K562 (cell line): ENCODE data around the gene ITSN1. TPM values are rescaled to one million over a fixed set of nuclear protein-coding genes. Genes with fewer than 3 reads are reported as not detected.

Source experiments
- ARID2 ChIP-seq: fragments of 450-650 bp; IDR thresholded peaks from 2 replicates; pipeline ENCODE4 v1.6.1; 2017; ENCODE audit warnings: antibody characterized with exemption, mild to moderate bottlenecking
- CBX1 ChIP-seq: sonication (generic); IDR thresholded peaks from 2 replicates; pipeline ENCODE4 v1.6.1; 2016; ENCODE audit warnings: antibody characterized with exemption, low read depth, mild to moderate bottlenecking
- CTBP1 ChIP-seq: fragments of 450-650 bp; IDR thresholded peaks from 2 replicates; pipeline ENCODE4 v1.6.1; 2016; ENCODE audit warnings: borderline replicate concordance
- EP400 ChIP-seq: fragments of 450-650 bp; IDR thresholded peaks from 2 replicates; pipeline ENCODE4 v1.6.1; 2017; ENCODE audit warnings: antibody characterized with exemption, mild to moderate bottlenecking, moderate library complexity
- SAP30 ChIP-seq: fragments of 200-600 bp; sonication (generic); IDR thresholded peaks from 2 replicates; pipeline ENCODE4 v1.6.1; 2012; ENCODE audit warnings: borderline replicate concordance, low read depth, mild to moderate bottlenecking, moderate library complexity, low read length, control low read depth, inconsistent platforms; ENCODE audit not compliant: insufficient read depth, poor library complexity, severe bottlenecking
- polyA plus RNA-seq, 8 experiments: library from polyadenylated mRNA; depleted of rRNA in 4 of 8; stranded (reverse) in 5 of 8; unstranded in 3 of 8; fragments of >200 nt; fragmentation: Nextera tagmentation in 2 of 8; fragmentation: Illumina TruSeq in 1 of 8; extraction: Ambion mirVana in 2 of 8; extraction: Trizol in 1 of 8; gene quantifications; 2 replicates each; pipeline versions ENCODE4 v1.2.1 to v1.2.3, GENCODE V29; 2011 to 2014; ENCODE audit warnings: inconsistent platforms in 1 of 8, missing spikeins in 1 of 8
- total RNA-seq, 7 experiments: library from RNA; depleted of rRNA in 6 of 7; stranded (reverse); fragments of >200 nt in 6 of 7; fragmentation: Illumina TruSeq in 2 of 7; extraction: Trizol in 2 of 7; gene quantifications; 2 replicates each; pipeline versions ENCODE4 v1.2.1 to v1.2.3, GENCODE V29; 2011 to 2021; ENCODE audit warnings: low replicate concordance in 1 of 7
- TF ChIP-seq, protein P1 (sequence below): sonication (generic); IDR thresholded peaks from 2 replicates; pipeline ENCODE4 v1.6.1; 2016
- TF ChIP-seq, protein P2 (sequence below): fragments of 450-650 bp; IDR thresholded peaks from 2 replicates; pipeline ENCODE4 v1.6.1; 2017; ENCODE audit warnings: antibody characterized with exemption
- TF ChIP-seq, protein P3 (sequence below): sonication (generic); formaldehyde crosslinking; IDR thresholded peaks from 2 replicates; pipeline ENCODE4 v1.8.0; 2022; ENCODE audit warnings: mild to moderate bottlenecking, missing genetic modification reagents
- TF ChIP-seq, protein P4 (sequence below), 2 experiments: fragments of 450-650 bp in 1 of 2; IDR thresholded peaks; 2 replicates each; pipeline ENCODE4 v1.6.1; 2011 to 2017; ENCODE audit warnings: low read depth in 2 of 2, antibody characterized with exemption in 1 of 2, borderline replicate concordance in 1 of 2, low read length in 1 of 2, mild to moderate bottlenecking in 1 of 2, mixed read lengths in 1 of 2; ENCODE audit not compliant: control insufficient read depth in 1 of 2
- TF ChIP-seq, protein P5 (sequence below): IDR thresholded peaks from 3 replicates; pipeline ENCODE4 v1.6.1; 2011; ENCODE audit warnings: borderline replicate concordance, mild to moderate bottlenecking; ENCODE audit not compliant: insufficient read length, insufficient read depth
- TF ChIP-seq, protein P6 (sequence below): sonication (generic); formaldehyde crosslinking; IDR thresholded peaks from 2 replicates; pipeline ENCODE4 v1.5.0; 2020; ENCODE audit warnings: missing genetic modification reagents

Gene ITSN1
- total and polyA plus RNA-seq, 9 of the 15 experiments (the other 6 are each of a cell fraction or from before 2014, with no cell fraction given), result 1.1 to 12.6 (median 4.8) TPM

DNA sequence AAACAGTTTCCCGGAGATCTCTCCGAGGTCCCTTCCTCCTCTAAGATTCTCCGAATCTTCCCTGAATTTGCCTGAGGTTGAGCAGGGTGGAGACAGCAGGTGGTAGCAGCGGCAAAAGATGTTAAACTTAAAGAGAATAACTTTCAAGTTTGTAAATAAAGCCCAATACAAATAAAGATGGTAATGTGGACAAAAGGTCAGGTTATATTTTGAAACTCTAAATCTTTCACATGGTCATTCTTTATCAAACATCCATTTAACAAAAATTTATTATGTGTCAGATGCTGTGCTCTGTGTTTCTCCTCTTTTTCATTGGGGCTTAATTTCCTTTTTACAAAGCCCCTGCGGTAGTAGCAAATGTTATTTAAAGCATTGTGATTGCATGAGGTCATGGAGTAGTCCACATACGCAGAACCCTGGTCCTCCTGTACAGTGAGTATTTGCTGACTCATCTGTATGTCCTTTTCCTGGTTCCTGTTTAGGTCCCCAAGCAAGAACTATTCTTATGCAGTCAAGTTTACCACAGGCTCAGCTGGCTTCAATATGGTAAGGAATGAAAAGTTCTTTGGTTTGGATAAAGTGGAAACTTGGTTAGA is 119.2 kb downstream of the ITSN1 start (continued):
- TF ChIP-seq SAP30, result no peak
- TF ChIP-seq, protein P1, sequence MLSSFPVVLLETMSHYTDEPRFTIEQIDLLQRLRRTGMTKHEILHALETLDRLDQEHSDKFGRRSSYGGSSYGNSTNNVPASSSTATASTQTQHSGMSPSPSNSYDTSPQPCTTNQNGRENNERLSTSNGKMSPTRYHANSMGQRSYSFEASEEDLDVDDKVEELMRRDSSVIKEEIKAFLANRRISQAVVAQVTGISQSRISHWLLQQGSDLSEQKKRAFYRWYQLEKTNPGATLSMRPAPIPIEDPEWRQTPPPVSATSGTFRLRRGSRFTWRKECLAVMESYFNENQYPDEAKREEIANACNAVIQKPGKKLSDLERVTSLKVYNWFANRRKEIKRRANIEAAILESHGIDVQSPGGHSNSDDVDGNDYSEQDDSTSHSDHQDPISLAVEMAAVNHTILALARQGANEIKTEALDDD, result 0 out of 2 replicates have a peak, but pooled peaks have one; percentile 33
- TF ChIP-seq, protein P2, sequence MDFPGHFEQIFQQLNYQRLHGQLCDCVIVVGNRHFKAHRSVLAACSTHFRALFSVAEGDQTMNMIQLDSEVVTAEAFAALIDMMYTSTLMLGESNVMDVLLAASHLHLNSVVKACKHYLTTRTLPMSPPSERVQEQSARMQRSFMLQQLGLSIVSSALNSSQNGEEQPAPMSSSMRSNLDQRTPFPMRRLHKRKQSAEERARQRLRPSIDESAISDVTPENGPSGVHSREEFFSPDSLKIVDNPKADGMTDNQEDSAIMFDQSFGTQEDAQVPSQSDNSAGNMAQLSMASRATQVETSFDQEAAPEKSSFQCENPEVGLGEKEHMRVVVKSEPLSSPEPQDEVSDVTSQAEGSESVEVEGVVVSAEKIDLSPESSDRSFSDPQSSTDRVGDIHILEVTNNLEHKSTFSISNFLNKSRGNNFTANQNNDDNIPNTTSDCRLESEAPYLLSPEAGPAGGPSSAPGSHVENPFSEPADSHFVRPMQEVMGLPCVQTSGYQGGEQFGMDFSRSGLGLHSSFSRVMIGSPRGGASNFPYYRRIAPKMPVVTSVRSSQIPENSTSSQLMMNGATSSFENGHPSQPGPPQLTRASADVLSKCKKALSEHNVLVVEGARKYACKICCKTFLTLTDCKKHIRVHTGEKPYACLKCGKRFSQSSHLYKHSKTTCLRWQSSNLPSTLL, result no peak
- TF ChIP-seq, protein P3, sequence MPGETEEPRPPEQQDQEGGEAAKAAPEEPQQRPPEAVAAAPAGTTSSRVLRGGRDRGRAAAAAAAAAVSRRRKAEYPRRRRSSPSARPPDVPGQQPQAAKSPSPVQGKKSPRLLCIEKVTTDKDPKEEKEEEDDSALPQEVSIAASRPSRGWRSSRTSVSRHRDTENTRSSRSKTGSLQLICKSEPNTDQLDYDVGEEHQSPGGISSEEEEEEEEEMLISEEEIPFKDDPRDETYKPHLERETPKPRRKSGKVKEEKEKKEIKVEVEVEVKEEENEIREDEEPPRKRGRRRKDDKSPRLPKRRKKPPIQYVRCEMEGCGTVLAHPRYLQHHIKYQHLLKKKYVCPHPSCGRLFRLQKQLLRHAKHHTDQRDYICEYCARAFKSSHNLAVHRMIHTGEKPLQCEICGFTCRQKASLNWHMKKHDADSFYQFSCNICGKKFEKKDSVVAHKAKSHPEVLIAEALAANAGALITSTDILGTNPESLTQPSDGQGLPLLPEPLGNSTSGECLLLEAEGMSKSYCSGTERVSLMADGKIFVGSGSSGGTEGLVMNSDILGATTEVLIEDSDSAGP (CRISPR knock-in tag), result no peak
- peak; percentile 76 for TF ChIP-seq EP400
- TF ChIP-seq, protein P4, sequence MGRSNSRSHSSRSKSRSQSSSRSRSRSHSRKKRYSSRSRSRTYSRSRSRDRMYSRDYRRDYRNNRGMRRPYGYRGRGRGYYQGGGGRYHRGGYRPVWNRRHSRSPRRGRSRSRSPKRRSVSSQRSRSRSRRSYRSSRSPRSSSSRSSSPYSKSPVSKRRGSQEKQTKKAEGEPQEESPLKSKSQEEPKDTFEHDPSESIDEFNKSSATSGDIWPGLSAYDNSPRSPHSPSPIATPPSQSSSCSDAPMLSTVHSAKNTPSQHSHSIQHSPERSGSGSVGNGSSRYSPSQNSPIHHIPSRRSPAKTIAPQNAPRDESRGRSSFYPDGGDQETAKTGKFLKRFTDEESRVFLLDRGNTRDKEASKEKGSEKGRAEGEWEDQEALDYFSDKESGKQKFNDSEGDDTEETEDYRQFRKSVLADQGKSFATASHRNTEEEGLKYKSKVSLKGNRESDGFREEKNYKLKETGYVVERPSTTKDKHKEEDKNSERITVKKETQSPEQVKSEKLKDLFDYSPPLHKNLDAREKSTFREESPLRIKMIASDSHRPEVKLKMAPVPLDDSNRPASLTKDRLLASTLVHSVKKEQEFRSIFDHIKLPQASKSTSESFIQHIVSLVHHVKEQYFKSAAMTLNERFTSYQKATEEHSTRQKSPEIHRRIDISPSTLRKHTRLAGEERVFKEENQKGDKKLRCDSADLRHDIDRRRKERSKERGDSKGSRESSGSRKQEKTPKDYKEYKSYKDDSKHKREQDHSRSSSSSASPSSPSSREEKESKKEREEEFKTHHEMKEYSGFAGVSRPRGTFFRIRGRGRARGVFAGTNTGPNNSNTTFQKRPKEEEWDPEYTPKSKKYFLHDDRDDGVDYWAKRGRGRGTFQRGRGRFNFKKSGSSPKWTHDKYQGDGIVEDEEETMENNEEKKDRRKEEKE (IDR thresholded peaks at IDR 0.05; ENCODE audit: borderline replicate concordance in 1 of 2, control insufficient read depth in 1 of 2, low read depth in 2 of 2, low read length in 1 of 2), result no peak
- TF ChIP-seq CBX1, result no peak
- TF ChIP-seq, protein P5, sequence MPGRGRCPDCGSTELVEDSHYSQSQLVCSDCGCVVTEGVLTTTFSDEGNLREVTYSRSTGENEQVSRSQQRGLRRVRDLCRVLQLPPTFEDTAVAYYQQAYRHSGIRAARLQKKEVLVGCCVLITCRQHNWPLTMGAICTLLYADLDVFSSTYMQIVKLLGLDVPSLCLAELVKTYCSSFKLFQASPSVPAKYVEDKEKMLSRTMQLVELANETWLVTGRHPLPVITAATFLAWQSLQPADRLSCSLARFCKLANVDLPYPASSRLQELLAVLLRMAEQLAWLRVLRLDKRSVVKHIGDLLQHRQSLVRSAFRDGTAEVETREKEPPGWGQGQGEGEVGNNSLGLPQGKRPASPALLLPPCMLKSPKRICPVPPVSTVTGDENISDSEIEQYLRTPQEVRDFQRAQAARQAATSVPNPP, result no peak
- TF ChIP-seq CTBP1, result peak; percentile 53; the same call in 1 of the 2 replicates
- no peak for TF ChIP-seq ARID2
- TF ChIP-seq, protein P6, sequence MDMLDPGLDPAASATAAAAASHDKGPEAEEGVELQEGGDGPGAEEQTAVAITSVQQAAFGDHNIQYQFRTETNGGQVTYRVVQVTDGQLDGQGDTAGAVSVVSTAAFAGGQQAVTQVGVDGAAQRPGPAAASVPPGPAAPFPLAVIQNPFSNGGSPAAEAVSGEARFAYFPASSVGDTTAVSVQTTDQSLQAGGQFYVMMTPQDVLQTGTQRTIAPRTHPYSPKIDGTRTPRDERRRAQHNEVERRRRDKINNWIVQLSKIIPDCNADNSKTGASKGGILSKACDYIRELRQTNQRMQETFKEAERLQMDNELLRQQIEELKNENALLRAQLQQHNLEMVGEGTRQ (CRISPR knock-in tag), result no peak
